Gastrocnemius medialis (tissue), 4 donors: Measurements from ENCODE around the gene CEP83. TPM values are rescaled to one million over a fixed set of nuclear protein-coding genes. Genes with fewer than 3 reads are reported as not detected.

Experiments used
- ATAC-seq, 2 donors: fragments of 150-250 bp; one replicate each; pipeline ENCODE4 v1.9.1; 2016
- DNase-seq, 2 donors: peaks; one replicate each; pipeline ENCODE4 v3.0.0-alpha.2; 2019
- H3K27ac ChIP-seq, 4 donors: fragments of 200-600 bp; sonication (generic); 1 replicate in 1 of 4; 2 replicates in 3 of 4; pipeline ENCODE4 v1.5.1; 2016 to 2018; ENCODE audit warnings: mild to moderate bottlenecking in 2 of 4, moderate library complexity in 1 of 4
- H3K27me3 ChIP-seq, 3 donors: fragments of 200-600 bp; sonication (generic) in 2 of 3; 1 replicate in 1 of 3; 2 replicates in 2 of 3; pipeline versions ENCODE4 v1.5.1 to v1.6.0; 2016 to 2019; ENCODE audit warnings: mild to moderate bottlenecking in 1 of 3, moderate library complexity in 1 of 3
- H3K36me3 ChIP-seq, 2 donors: fragments of 200-600 bp; sonication (generic) in 1 of 2; one replicate each; pipeline ENCODE4 v1.5.1; 2017 to 2018
- H3K4me1 ChIP-seq, 2 donors: fragments of 200-600 bp; sonication (generic) in 1 of 2; one replicate each; pipeline ENCODE4 v1.5.1; 2016 to 2017; ENCODE audit warnings: mild to moderate bottlenecking in 2 of 2
- H3K4me3 ChIP-seq, 4 donors: fragments of 200-600 bp; sonication (generic) in 3 of 4; 1 replicate in 1 of 4; 2 replicates in 3 of 4; pipeline ENCODE4 v1.5.1; 2016 to 2019; ENCODE audit warnings: mild to moderate bottlenecking in 2 of 4
- H3K9me3 ChIP-seq, 3 donors: fragments of 200-600 bp; sonication (generic) in 2 of 3; 1 replicate in 1 of 3; 2 replicates in 2 of 3; pipeline ENCODE4 v1.5.1; 2016 to 2019
- POLR2A ChIP-seq, 2 donors: fragments of 450-650 bp; IDR thresholded peaks; one replicate each; pipeline ENCODE4 v1.6.1; 2017; ENCODE audit warnings: antibody characterized with exemption in 2 of 2, mild to moderate bottlenecking in 2 of 2, moderate library complexity in 2 of 2
- in situ Hi-C, 4 donors: fragments of 200-750 bp; cut with MboI; loops; one replicate each; pipeline versions ENCODE4 v1.15.0 to v1.8.0; 2017; ENCODE audit warnings: low sequenced_read_pairs in 4 of 4
- intact Hi-C: fragments of 100-400 bp; cut with DNase I; formaldehyde crosslinking; loops from one replicate; pipeline ENCODE4 v1.15.1; 2023; ENCODE audit warnings: low total_unique reads
- total RNA-seq, 4 donors: library from RNA; depleted of rRNA; stranded (reverse); fragments of >200 nt; gene quantifications; one replicate each; pipeline versions ENCODE4 v1.1.0 to v1.2.3, GENCODE V29; 2016
- TF ChIP-seq, protein P1 (sequence below), 5 experiments: fragments of 450-650 bp in 3 of 5; fragments of 200-600 bp in 2 of 5; sonication (generic) in 2 of 5; IDR thresholded peaks in 4 of 5; conservative IDR thresholded peaks in 1 of 5; 1 replicate in 4 of 5; 2 replicates in 1 of 5; pipeline ENCODE4 v1.5.1; 2016 to 2019; ENCODE audit warnings: antibody characterized with exemption in 5 of 5, mild to moderate bottlenecking in 3 of 5, moderate library complexity in 3 of 5

CEP83 gene
- total RNA-seq, 4 donors from 2014 or later, result 3.5 to 19.5 (median 11.2) TPM

DNA sequence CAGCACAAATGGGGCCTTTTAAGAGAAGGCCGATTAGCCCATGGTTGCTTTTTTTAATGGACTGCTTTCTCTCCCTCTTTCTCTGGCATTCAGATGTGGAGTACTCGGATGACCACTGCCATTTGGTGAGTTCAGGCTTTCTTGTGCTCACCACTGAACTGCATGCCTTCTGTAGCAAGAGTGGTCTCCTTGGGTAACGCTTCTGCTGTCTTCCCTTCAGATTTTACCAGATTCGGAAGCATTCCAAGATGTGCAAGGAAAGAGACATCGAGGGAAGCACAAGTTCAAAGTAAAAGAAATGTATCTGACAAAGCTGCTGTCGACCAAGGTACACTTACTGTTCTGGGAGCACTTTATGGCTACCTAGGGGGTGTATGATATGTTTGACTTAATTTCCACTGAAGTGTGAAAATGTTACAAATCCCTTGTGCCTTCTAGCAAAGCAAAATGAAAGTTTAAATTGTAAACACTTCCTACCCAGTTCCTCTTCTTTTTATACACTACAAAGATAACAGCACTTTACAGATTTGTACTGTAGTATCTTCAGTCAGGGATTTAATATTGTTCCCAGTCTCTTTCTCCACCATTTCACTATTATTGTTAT is 162.5 kb downstream of the CEP83 start:
- in situ Hi-C loops, result no loop called here
- no peak for TF ChIP-seq POLR2A (IDR thresholded peaks at IDR 0.05)
- TF ChIP-seq, protein P1, sequence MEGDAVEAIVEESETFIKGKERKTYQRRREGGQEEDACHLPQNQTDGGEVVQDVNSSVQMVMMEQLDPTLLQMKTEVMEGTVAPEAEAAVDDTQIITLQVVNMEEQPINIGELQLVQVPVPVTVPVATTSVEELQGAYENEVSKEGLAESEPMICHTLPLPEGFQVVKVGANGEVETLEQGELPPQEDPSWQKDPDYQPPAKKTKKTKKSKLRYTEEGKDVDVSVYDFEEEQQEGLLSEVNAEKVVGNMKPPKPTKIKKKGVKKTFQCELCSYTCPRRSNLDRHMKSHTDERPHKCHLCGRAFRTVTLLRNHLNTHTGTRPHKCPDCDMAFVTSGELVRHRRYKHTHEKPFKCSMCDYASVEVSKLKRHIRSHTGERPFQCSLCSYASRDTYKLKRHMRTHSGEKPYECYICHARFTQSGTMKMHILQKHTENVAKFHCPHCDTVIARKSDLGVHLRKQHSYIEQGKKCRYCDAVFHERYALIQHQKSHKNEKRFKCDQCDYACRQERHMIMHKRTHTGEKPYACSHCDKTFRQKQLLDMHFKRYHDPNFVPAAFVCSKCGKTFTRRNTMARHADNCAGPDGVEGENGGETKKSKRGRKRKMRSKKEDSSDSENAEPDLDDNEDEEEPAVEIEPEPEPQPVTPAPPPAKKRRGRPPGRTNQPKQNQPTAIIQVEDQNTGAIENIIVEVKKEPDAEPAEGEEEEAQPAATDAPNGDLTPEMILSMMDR (IDR thresholded peaks at IDR 0.05 in 4 of 5, conservative IDR thresholded peaks at IDR 0.05 in 1 of 5), result no peak
- H3K36me3 ChIP-seq, result peaks cover 0 to 13% of the 10 kb centered on the region in 2 donors

DNA sequence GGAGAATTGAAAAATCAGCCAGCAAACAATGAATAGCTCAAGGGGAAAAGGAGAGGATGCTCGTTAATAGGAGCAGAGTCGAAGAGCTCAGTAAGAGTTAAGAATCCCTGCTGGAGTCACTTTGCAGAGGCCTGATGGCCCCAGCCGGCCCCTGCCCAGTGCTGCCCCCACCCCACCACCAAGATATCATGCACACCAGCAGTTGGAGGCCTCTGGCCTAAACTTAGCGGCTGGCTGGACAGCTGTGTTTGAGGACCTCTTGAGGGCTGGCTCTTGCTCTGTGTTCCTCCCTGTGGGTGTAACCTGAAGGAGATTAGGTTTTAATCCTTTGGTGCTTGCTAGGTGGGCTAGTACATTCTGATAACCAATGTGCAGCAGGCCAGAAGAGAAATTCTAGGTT is 169.3 kb downstream of the CEP83 start:
- ATAC-seq (no peak), DNase-seq (no peak)
- Histone ChIP-seq H3K27ac (peak overlapping the region in 3 of 4 donors; percentile 11 to 60 (median 47)), H3K36me3 (no peaks in the 10 kb centered on the region), H3K27me3 (no peaks in the 10 kb centered on the region), H3K4me1 (peaks cover 9 to 13% of the 10 kb centered on the region in 2 donors), H3K9me3 (no peaks in the 10 kb centered on the region), H3K4me3 (no peak overlapping the region)
- intact Hi-C loops (loop anchor here (10.0 kb wide), 1 partner anchor 86 kb away; no protein-coding TSS in a partner anchor), in situ Hi-C loops (no loop called here)
- TF ChIP-seq, protein P1 (IDR thresholded peaks at IDR 0.05 in 4 of 5, conservative IDR thresholded peaks at IDR 0.05 in 1 of 5), result no peak
- no peak for TF ChIP-seq POLR2A (IDR thresholded peaks at IDR 0.05)

More for the DNA sequence above, 162.5 kb downstream of the CEP83 start:
- DNase-seq, result no peak
- Histone ChIP-seq H3K27me3 (no peaks in the 10 kb centered on the region), H3K4me1 (peaks cover 0 to 8% of the 10 kb centered on the region in 2 donors), H3K9me3 (no peaks in the 10 kb centered on the region), H3K4me3 (no peak overlapping the region), H3K27ac (no peak overlapping the region)
- ATAC-seq, result no peak
- intact Hi-C loops, result loop anchor here (10.0 kb wide), 1 partner anchor 92 kb away; no protein-coding TSS in a partner anchor

DNA sequence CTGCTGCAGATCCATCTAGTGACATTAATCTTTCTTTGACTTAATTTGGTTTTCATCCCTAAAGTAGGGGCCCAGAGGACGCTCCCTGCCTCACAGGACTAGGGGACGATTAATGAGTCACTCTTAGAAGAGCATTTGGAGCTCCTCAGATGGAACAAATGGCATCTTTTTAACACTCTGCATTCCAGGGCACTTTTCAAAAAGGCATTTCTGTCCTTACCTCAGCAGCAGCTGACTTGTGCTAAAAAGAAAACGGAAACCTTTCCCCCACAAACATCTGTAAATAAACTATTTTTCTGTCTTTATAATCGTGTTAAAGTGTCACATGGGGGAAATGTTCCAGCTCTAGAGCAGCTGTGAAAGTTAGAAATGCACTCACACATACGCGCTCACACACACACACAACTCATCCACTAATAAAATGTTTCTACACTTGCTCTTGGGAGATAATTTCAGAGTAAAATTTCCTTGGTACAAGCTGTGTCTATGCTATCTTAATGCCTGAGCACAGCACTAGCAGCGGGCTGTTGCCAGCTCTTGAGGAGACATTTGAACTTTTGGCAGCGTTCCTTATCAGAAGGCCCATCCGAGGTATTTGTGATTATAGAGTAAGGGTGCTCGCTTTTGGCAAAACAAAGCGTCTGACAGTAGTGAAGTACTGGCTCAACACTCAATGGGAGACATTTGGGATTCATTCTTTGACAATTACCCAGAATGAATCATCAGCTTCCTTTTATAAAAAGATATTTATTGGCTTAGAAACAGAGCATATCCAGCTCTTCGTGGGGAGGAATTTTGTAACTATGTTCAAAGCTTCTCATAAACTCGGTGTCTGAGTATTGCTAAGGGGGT is 170.0 kb downstream of the CEP83 start:
- ATAC-seq (peak; percentile 65 to 68), DNase-seq (no peak)
- Histone ChIP-seq H3K4me1 (peaks cover 9 to 13% of the 10 kb centered on the region in 2 donors), H3K27ac (peak overlapping the region; percentile 11 to 62 (median 54)), H3K36me3 (no peaks in the 10 kb centered on the region), H3K27me3 (no peaks in the 10 kb centered on the region), H3K4me3 (no peak overlapping the region), H3K9me3 (no peaks in the 10 kb centered on the region)
- no peak for TF ChIP-seq POLR2A (IDR thresholded peaks at IDR 0.05)
- TF ChIP-seq, protein P1 (IDR thresholded peaks at IDR 0.05 in 4 of 5, conservative IDR thresholded peaks at IDR 0.05 in 1 of 5), result no peak
- intact Hi-C loops (loop anchor here (10.0 kb wide), 1 partner anchor 85 kb away; no protein-coding TSS in a partner anchor), in situ Hi-C loops (no loop called here)

DNA sequence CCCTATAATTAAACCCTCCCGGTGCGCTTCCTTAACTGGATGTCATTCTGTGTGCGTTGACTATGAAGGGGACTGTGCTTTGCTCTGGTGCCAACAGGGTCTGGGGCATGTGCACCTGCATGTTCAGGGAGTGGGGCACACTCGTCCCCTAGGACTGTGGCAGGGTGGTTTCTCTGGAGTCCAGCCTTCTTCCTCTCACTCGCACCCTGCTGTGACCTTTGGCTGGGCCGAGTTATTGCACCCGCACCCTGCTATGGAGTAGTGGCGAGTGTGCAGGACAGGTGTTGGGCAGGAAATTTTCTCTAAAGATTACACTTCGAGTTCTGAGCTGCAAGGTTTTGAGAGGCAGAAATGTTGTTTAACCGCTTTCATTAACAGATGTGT is 172.4 kb downstream of the CEP83 start:
- no peak overlapping the region for H3K4me3 ChIP-seq
- H3K27ac ChIP-seq, result no peak overlapping the region
- TF ChIP-seq, protein P1 (IDR thresholded peaks at IDR 0.05 in 4 of 5, conservative IDR thresholded peaks at IDR 0.05 in 1 of 5), result no peak
- TF ChIP-seq POLR2A (IDR thresholded peaks at IDR 0.05), result no peak
- no peaks in the 10 kb centered on the region for H3K9me3 ChIP-seq
- no peaks in the 10 kb centered on the region for H3K36me3 ChIP-seq
- H3K27me3 ChIP-seq, result no peaks in the 10 kb centered on the region
- intact Hi-C loops (no loop called here), in situ Hi-C loops (no loop called here)
- H3K4me1 ChIP-seq, result peaks cover 9 to 13% of the 10 kb centered on the region in 2 donors
- DNase-seq (no peak), ATAC-seq (no peak)
